Measurements from ENCODE around the gene P3H4.

Gene P3H4

DNA sequence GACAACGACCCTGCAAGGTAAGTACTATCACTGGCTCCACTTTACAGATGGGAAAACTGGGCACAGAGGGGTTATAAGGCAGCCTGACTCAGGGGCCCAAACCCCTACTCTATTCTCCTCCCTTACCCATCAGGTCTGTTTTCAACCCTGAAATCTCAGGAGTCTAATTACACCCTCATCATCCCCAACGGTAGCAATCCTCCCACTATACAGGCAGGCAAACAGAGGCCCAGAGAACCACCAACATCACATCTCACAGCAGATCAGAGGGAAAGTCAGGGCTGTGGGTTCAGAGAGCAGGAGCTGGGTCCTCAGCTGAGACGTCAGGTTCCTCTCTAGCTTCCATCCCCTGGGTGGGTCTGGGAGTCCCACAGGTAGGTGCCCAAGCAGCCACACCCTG, 41.8 kb downstream of the P3H4 start:
- H3K9me3 ChIP-seq (ENCODE audit: control insufficient read depth in 1 of 2, low read length in 2 of 2): no peaks in the 10 kb centered on the region
- H3K36me3 ChIP-seq (ENCODE audit: control insufficient read depth in 1 of 2, insufficient read depth in 2 of 2, low read length in 2 of 2): peaks cover 29 to 57% of the 10 kb centered on the region in 2 donors
- no peak overlapping the region for H3K4me3 ChIP-seq (ENCODE audit: low read depth in 1 of 2, low read length in 2 of 2)
- no peaks in the 10 kb centered on the region for H3K27me3 ChIP-seq (ENCODE audit: control insufficient read depth in 1 of 2, insufficient read depth in 2 of 2, low read length in 2 of 2)
- H3K9ac ChIP-seq (ENCODE audit: low read depth in 1 of 2, low read length in 2 of 2): no peak overlapping the region
- H3K4me1 ChIP-seq (ENCODE audit: control insufficient read depth in 1 of 2, insufficient read depth in 2 of 2, low read length in 2 of 2): peaks cover 30% of the 10 kb centered on the region in 2 donors
- no peak overlapping the region for H3K27ac ChIP-seq (ENCODE audit: low read depth, low read length)

- H3K9ac ChIP-seq (ENCODE audit: low read depth in 1 of 2, low read length in 2 of 2): no peak overlapping the region
Observed at GRCh38 chr17:41769346-41769862, 42.3 kb downstream of the P3H4 start.

GRCh38 chr17:41768682-41769288, 43.0 kb downstream of the P3H4 start:
- peaks cover 37 to 67% of the 10 kb centered on the region in 2 donors for H3K36me3 ChIP-seq (ENCODE audit: control insufficient read depth in 1 of 2, insufficient read depth in 2 of 2, low read length in 2 of 2)
- H3K9ac ChIP-seq (ENCODE audit: low read depth in 1 of 2, low read length in 2 of 2): no peak overlapping the region
- H3K27ac ChIP-seq (ENCODE audit: low read depth, low read length): no peak overlapping the region
- no peak overlapping the region for H3K4me3 ChIP-seq (ENCODE audit: low read depth in 1 of 2, low read length in 2 of 2)
- H3K9me3 ChIP-seq (ENCODE audit: control insufficient read depth in 1 of 2, low read length in 2 of 2): no peaks in the 10 kb centered on the region
- peaks cover 19 to 20% of the 10 kb centered on the region in 2 donors for H3K4me1 ChIP-seq (ENCODE audit: control insufficient read depth in 1 of 2, insufficient read depth in 2 of 2, low read length in 2 of 2)
- no peaks in the 10 kb centered on the region for H3K27me3 ChIP-seq (ENCODE audit: control insufficient read depth in 1 of 2, insufficient read depth in 2 of 2, low read length in 2 of 2)

More at GRCh38 chr17:41769346-41769862, 42.3 kb downstream of the P3H4 start:
- Histone ChIP-seq H3K36me3 (ENCODE audit: control insufficient read depth in 1 of 2, insufficient read depth in 2 of 2, low read length in 2 of 2) (peaks cover 34 to 63% of the 10 kb centered on the region in 2 donors), H3K27me3 (ENCODE audit: control insufficient read depth in 1 of 2, insufficient read depth in 2 of 2, low read length in 2 of 2) (no peaks in the 10 kb centered on the region), H3K27ac (ENCODE audit: low read depth, low read length) (no peak overlapping the region), H3K4me3 (ENCODE audit: low read depth in 1 of 2, low read length in 2 of 2) (no peak overlapping the region), H3K9me3 (ENCODE audit: control insufficient read depth in 1 of 2, low read length in 2 of 2) (no peaks in the 10 kb centered on the region), H3K4me1 (ENCODE audit: control insufficient read depth in 1 of 2, insufficient read depth in 2 of 2, low read length in 2 of 2) (peaks cover 24% of the 10 kb centered on the region in 2 donors)

- Histone ChIP-seq H3K4me3 (ENCODE audit: low read depth in 1 of 2, low read length in 2 of 2) (no peak overlapping the region), H3K36me3 (ENCODE audit: control insufficient read depth in 1 of 2, insufficient read depth in 2 of 2, low read length in 2 of 2) (peaks cover 50 to 80% of the 10 kb centered on the region in 2 donors), H3K27me3 (ENCODE audit: control insufficient read depth in 1 of 2, insufficient read depth in 2 of 2, low read length in 2 of 2) (no peaks in the 10 kb centered on the region), H3K9ac (ENCODE audit: low read depth in 1 of 2, low read length in 2 of 2) (no peak overlapping the region), H3K9me3 (ENCODE audit: control insufficient read depth in 1 of 2, low read length in 2 of 2) (no peaks in the 10 kb centered on the region), H3K4me1 (ENCODE audit: control insufficient read depth in 1 of 2, insufficient read depth in 2 of 2, low read length in 2 of 2) (peaks cover 9 to 11% of the 10 kb centered on the region in 2 donors), H3K27ac (ENCODE audit: low read depth, low read length) (no peak overlapping the region)
Observed at GRCh38 chr17:41767324-41768042, 44.3 kb downstream of the P3H4 start.

GRCh38 chr17:41766135-41766534, 45.6 kb downstream of the P3H4 start:
- Histone ChIP-seq H3K4me1 (ENCODE audit: control insufficient read depth in 1 of 2, insufficient read depth in 2 of 2, low read length in 2 of 2) (no peaks in the 10 kb centered on the region), H3K4me3 (ENCODE audit: low read depth in 1 of 2, low read length in 2 of 2) (no peak overlapping the region), H3K27me3 (ENCODE audit: control insufficient read depth in 1 of 2, insufficient read depth in 2 of 2, low read length in 2 of 2) (no peaks in the 10 kb centered on the region), H3K36me3 (ENCODE audit: control insufficient read depth in 1 of 2, insufficient read depth in 2 of 2, low read length in 2 of 2) (peaks cover 52 to 86% of the 10 kb centered on the region in 2 donors), H3K9me3 (ENCODE audit: control insufficient read depth in 1 of 2, low read length in 2 of 2) (no peaks in the 10 kb centered on the region), H3K27ac (ENCODE audit: low read depth, low read length) (no peak overlapping the region), H3K9ac (ENCODE audit: low read depth in 1 of 2, low read length in 2 of 2) (no peak overlapping the region)

DNA sequence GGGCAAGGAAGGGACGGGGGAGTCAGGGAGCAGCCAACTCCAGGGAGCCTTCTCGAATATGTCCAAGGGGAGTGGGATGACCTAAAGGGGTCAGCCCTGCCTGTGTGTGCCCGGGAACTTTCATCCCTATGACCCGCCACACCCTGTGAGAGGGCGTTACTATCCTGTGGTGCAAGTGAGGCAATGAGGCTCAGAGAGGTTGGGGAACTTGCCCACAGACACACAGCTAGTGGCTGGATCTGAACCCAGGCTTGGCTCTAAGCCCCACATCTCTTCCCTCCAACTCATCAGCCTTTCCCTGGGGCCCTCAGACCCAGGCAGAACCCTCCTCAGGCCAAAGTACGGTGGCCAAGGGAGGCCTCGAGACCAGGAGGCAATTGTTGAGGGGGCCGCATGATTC, 48.4 kb downstream of the P3H4 start:
- Histone ChIP-seq H3K9me3 (ENCODE audit: control insufficient read depth in 1 of 2, low read length in 2 of 2) (no peaks in the 10 kb centered on the region), H3K36me3 (ENCODE audit: control insufficient read depth in 1 of 2, insufficient read depth in 2 of 2, low read length in 2 of 2) (peaks cover 59 to 80% of the 10 kb centered on the region in 2 donors)

DNA sequence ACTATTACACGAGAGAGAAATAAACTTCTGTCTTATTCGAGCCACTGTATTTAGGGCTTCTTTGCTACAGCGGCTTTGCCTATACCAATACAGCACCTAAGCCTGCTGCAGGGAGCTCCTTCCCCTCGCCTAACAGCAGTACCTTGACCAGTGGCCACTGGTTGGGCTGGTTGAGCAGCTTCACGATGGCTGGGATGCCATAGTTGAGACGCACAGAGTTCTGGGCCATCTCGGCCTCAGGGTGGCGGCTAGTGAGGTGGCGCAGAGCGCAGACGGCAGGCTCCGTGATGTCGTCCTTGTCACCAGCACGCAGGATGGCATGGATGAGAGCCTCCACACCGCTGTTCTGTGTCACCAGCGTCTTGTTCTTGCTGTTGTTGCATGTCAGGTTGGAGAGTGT, 48.9 kb downstream of the P3H4 start:
- no peak overlapping the region for H3K9ac ChIP-seq (ENCODE audit: low read depth in 1 of 2, low read length in 2 of 2)
- H3K9me3 ChIP-seq (ENCODE audit: control insufficient read depth in 1 of 2, low read length in 2 of 2): no peaks in the 10 kb centered on the region
- no peaks in the 10 kb centered on the region for H3K27me3 ChIP-seq (ENCODE audit: control insufficient read depth in 1 of 2, insufficient read depth in 2 of 2, low read length in 2 of 2)
- peaks cover 63 to 80% of the 10 kb centered on the region in 2 donors for H3K36me3 ChIP-seq (ENCODE audit: control insufficient read depth in 1 of 2, insufficient read depth in 2 of 2, low read length in 2 of 2)
- no peaks in the 10 kb centered on the region for H3K4me1 ChIP-seq (ENCODE audit: control insufficient read depth in 1 of 2, insufficient read depth in 2 of 2, low read length in 2 of 2)
- no peak overlapping the region for H3K4me3 ChIP-seq (ENCODE audit: low read depth in 1 of 2, low read length in 2 of 2)
- H3K27ac ChIP-seq (ENCODE audit: low read depth, low read length): no peak overlapping the region

More for the DNA sequence above, 48.4 kb downstream of the P3H4 start:
- Histone ChIP-seq H3K4me1 (ENCODE audit: control insufficient read depth in 1 of 2, insufficient read depth in 2 of 2, low read length in 2 of 2) (no peaks in the 10 kb centered on the region), H3K27ac (ENCODE audit: low read depth, low read length) (no peak overlapping the region), H3K27me3 (ENCODE audit: control insufficient read depth in 1 of 2, insufficient read depth in 2 of 2, low read length in 2 of 2) (no peaks in the 10 kb centered on the region), H3K4me3 (ENCODE audit: low read depth in 1 of 2, low read length in 2 of 2) (no peak overlapping the region), H3K9ac (ENCODE audit: low read depth in 1 of 2, low read length in 2 of 2) (no peak overlapping the region)

DNA sequence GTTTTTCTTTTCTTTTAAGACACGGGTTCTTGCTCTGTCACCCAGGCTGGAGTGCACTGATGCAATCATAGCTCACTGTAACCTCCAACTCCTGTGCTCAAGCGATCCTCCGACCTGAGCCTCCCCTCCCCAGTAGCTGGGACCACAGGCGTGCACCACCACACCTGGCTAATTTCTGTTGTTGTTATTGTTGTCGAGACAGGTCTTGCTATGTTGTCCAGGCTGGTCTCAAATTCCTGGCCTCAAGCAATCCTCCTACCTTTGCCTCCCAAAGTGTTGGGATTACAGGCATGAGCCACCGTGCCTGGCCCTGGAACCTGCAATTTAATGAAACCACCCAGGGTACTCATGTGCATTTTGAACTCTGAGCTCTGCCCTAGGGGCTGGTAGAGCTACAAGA, 49.4 kb downstream of the P3H4 start:
- Histone ChIP-seq H3K9ac (ENCODE audit: low read depth in 1 of 2, low read length in 2 of 2) (no peak overlapping the region), H3K36me3 (ENCODE audit: control insufficient read depth in 1 of 2, insufficient read depth in 2 of 2, low read length in 2 of 2) (peaks cover 63 to 80% of the 10 kb centered on the region in 2 donors), H3K9me3 (ENCODE audit: control insufficient read depth in 1 of 2, low read length in 2 of 2) (no peaks in the 10 kb centered on the region), H3K27me3 (ENCODE audit: control insufficient read depth in 1 of 2, insufficient read depth in 2 of 2, low read length in 2 of 2) (no peaks in the 10 kb centered on the region), H3K4me1 (ENCODE audit: control insufficient read depth in 1 of 2, insufficient read depth in 2 of 2, low read length in 2 of 2) (no peaks in the 10 kb centered on the region), H3K4me3 (ENCODE audit: low read depth in 1 of 2, low read length in 2 of 2) (no peak overlapping the region), H3K27ac (ENCODE audit: low read depth, low read length) (no peak overlapping the region)

- Histone ChIP-seq H3K27ac (ENCODE audit: low read depth, low read length) (no peak overlapping the region), H3K27me3 (ENCODE audit: control insufficient read depth in 1 of 2, insufficient read depth in 2 of 2, low read length in 2 of 2) (no peaks in the 10 kb centered on the region), H3K4me1 (ENCODE audit: control insufficient read depth in 1 of 2, insufficient read depth in 2 of 2, low read length in 2 of 2) (no peaks in the 10 kb centered on the region), H3K9me3 (ENCODE audit: control insufficient read depth in 1 of 2, low read length in 2 of 2) (no peaks in the 10 kb centered on the region), H3K36me3 (ENCODE audit: control insufficient read depth in 1 of 2, insufficient read depth in 2 of 2, low read length in 2 of 2) (peaks cover 63 to 83% of the 10 kb centered on the region in 2 donors), H3K9ac (ENCODE audit: low read depth in 1 of 2, low read length in 2 of 2) (no peak overlapping the region), H3K4me3 (ENCODE audit: low read depth in 1 of 2, low read length in 2 of 2) (no peak overlapping the region)
Observed at GRCh38 chr17:41760878-41761277, 50.9 kb downstream of the P3H4 start.

GRCh38 chr17:41758601-41759000, 53.1 kb downstream of the P3H4 start:
- Histone ChIP-seq H3K27me3 (ENCODE audit: control insufficient read depth in 1 of 2, insufficient read depth in 2 of 2, low read length in 2 of 2) (no peaks in the 10 kb centered on the region), H3K4me3 (ENCODE audit: low read depth in 1 of 2, low read length in 2 of 2) (no peak overlapping the region), H3K27ac (ENCODE audit: low read depth, low read length) (no peak overlapping the region), H3K36me3 (ENCODE audit: control insufficient read depth in 1 of 2, insufficient read depth in 2 of 2, low read length in 2 of 2) (peaks cover 53 to 85% of the 10 kb centered on the region in 2 donors), H3K9me3 (ENCODE audit: control insufficient read depth in 1 of 2, low read length in 2 of 2) (no peaks in the 10 kb centered on the region), H3K4me1 (ENCODE audit: control insufficient read depth in 1 of 2, insufficient read depth in 2 of 2, low read length in 2 of 2) (no peaks in the 10 kb centered on the region), H3K9ac (ENCODE audit: low read depth in 1 of 2, low read length in 2 of 2) (no peak overlapping the region)

Measured in duodenal mucosa (tissue), 2 donors.